ENCODE data around the gene VDR. TPM values are rescaled to one million over a fixed set of nuclear protein-coding genes. Genes with fewer than 3 reads are reported as not detected.

The VDR gene
- 3.1 TPM for polyA plus RNA-seq (ENCODE audit: insufficient read length)
- long read RNA-seq, donor 1, result 0 reads
- long read RNA-seq, donor 2, full-length matches to known transcripts, result 1 of 1 reads
- long read RNA-seq, donor 2, partial matches to known transcripts, result 0 of 1 reads
- long read RNA-seq, donor 2, other reads (novel, unspliced or antisense), result 0 of 1 reads
- long read RNA-seq, donor 3, partial matches to known transcripts, result 0 of 1 reads
- long read RNA-seq, donor 3, other reads (novel, unspliced or antisense), result 0 of 1 reads
- long read RNA-seq, donor 4, result 0 reads
- long read RNA-seq, donor 5, full-length matches to known transcripts, result 1 of 1 reads
- long read RNA-seq, donor 5, partial matches to known transcripts, result 0 of 1 reads
- long read RNA-seq, donor 5, other reads (novel, unspliced or antisense), result 0 of 1 reads
- long read RNA-seq, donor 6, result 0 reads
- long read RNA-seq, donor 7, full-length matches to known transcripts, result 1 of 1 reads
- long read RNA-seq, donor 7, partial matches to known transcripts, result 0 of 1 reads
- long read RNA-seq, donor 7, other reads (novel, unspliced or antisense), result 0 of 1 reads
- long read RNA-seq, donor 8, result 0 reads

- DNase-seq, result peak; percentile 75
These were observed at the start of gene VDR for GRCh38 chr12:47904713-47905709. VDR (minus strand) TSS chr12:47904994; CDS start chr12:47879113, 25,881 bp downstream.

GRCh38 chr12:47954058-47954457, 49.3 kb upstream of the VDR start:
- no peak for DNase-seq

- no peak for DNase-seq
These were observed 46.2 kb upstream of the VDR start for GRCh38 chr12:47950856-47951468.

GRCh38 chr12:47949441-47950341, 44.9 kb upstream of the VDR start:
- DNase-seq, result peak; percentile 69

GRCh38 chr12:47947341-47947740, 42.5 kb upstream of the VDR start:
- no peak for DNase-seq

GRCh38 chr12:47946413-47947323, 41.9 kb upstream of the VDR start:
- no peak for DNase-seq

- DNase-seq, result no peak
These were observed 40.5 kb upstream of the VDR start for GRCh38 chr12:47945341-47945728.

GRCh38 chr12:47944685-47945340, 40.0 kb upstream of the VDR start:
- no peak for DNase-seq

- DNase-seq, result no peak
These were observed 39.0 kb upstream of the VDR start for GRCh38 chr12:47943623-47944340.

GRCh38 chr12:47942614-47943225, 37.9 kb upstream of the VDR start:
- DNase-seq, result no peak

GRCh38 chr12:47941871-47942613, 37.2 kb upstream of the VDR start:
- DNase-seq, result no peak

- DNase-seq, result no peak
These were observed 36.6 kb upstream of the VDR start for GRCh38 chr12:47941475-47941780.

GRCh38 chr12:47940773-47941474, 36.1 kb upstream of the VDR start:
- DNase-seq, result no peak

- no peak for DNase-seq
These were observed 34.3 kb upstream of the VDR start for GRCh38 chr12:47939009-47939601.

GRCh38 chr12:47938594-47938993, 33.8 kb upstream of the VDR start:
- DNase-seq, result no peak

- no peak for DNase-seq
These were observed 33.3 kb upstream of the VDR start for GRCh38 chr12:47938093-47938492.

- DNase-seq, result no peak
These were observed 30.4 kb upstream of the VDR start for GRCh38 chr12:47935184-47935583.

Measured in left kidney (tissue), 8 donors.